Liver (tissue), 9 donors: ENCODE results near the gene TMEM270. TPM values are rescaled to one million over a fixed set of nuclear protein-coding genes. Genes with fewer than 3 reads are reported as not detected.

Source experiments
- DNase-seq: peaks from one replicate; pipeline ENCODE4 v3.0.0-alpha.2; 2017; ENCODE audit warnings: low spot score
- H3K27ac ChIP-seq, 2 donors: one replicate each; pipeline ENCODE4 v1.7.0; 2013; ENCODE audit warnings: inconsistent platforms in 2 of 2, low read length in 2 of 2, control low read depth in 1 of 2, low read depth in 1 of 2, mild to moderate bottlenecking in 1 of 2
- H3K27me3 ChIP-seq, 4 donors: one replicate each; pipeline versions ENCODE4 v1.6.1 to v1.7.0; 2013; ENCODE audit warnings: low read length in 3 of 4, inconsistent platforms in 1 of 4, mild to moderate bottlenecking in 1 of 4, moderate library complexity in 1 of 4; ENCODE audit not compliant: control insufficient read depth in 4 of 4, insufficient read depth in 4 of 4
- H3K36me3 ChIP-seq, 4 donors: one replicate each; pipeline versions ENCODE4 v1.6.1 to v1.7.0; 2013; ENCODE audit warnings: low read length in 3 of 4, mild to moderate bottlenecking in 3 of 4, low read depth in 1 of 4, moderate library complexity in 1 of 4; ENCODE audit not compliant: control insufficient read depth in 4 of 4, insufficient read depth in 3 of 4
- H3K4me1 ChIP-seq, 4 donors: one replicate each; pipeline versions ENCODE4 v1.6.1 to v1.7.0; 2013; ENCODE audit warnings: low read length in 3 of 4, mild to moderate bottlenecking in 3 of 4, moderate library complexity in 1 of 4; ENCODE audit not compliant: control insufficient read depth in 4 of 4, insufficient read depth in 4 of 4
- H3K4me3 ChIP-seq, 3 donors: one replicate each; pipeline versions ENCODE4 v1.6.1 to v1.7.0; 2013; ENCODE audit warnings: low read length in 3 of 3, control low read depth in 1 of 3, low read depth in 1 of 3, mild to moderate bottlenecking in 1 of 3
- H3K9ac ChIP-seq, 2 donors: one replicate each; pipeline ENCODE4 v1.7.0; 2013; ENCODE audit warnings: low read length in 2 of 2, mild to moderate bottlenecking in 2 of 2, moderate library complexity in 2 of 2, control low read depth in 1 of 2, low read depth in 1 of 2
- H3K9me3 ChIP-seq, 4 donors: one replicate each; pipeline versions ENCODE4 v1.6.1 to v1.7.0; 2013; ENCODE audit warnings: low read length in 3 of 4; ENCODE audit not compliant: control insufficient read depth in 4 of 4
- EGR1 ChIP-seq, 2 donors: IDR thresholded peaks; 2 replicates each; pipeline ENCODE4 v1.6.1; 2016 to 2018; ENCODE audit warnings: antibody characterized with exemption in 2 of 2, low read depth in 2 of 2
- FOXA1 ChIP-seq: IDR thresholded peaks from 2 replicates; pipeline ENCODE4 v1.6.1; 2016; ENCODE audit warnings: antibody characterized with exemption
- FOXA2 ChIP-seq: IDR thresholded peaks from 2 replicates; pipeline ENCODE4 v1.6.1; 2016; ENCODE audit warnings: antibody characterized with exemption
- GABPA ChIP-seq, 2 donors: IDR thresholded peaks in 1 of 2; conservative IDR thresholded peaks in 1 of 2; 2 replicates each; pipeline ENCODE4 v1.6.1; 2016; ENCODE audit warnings: antibody characterized with exemption in 2 of 2, mild to moderate bottlenecking in 1 of 2, moderate library complexity in 1 of 2
- HNF4A ChIP-seq, 2 donors: conservative IDR thresholded peaks; 2 replicates each; pipeline ENCODE4 v1.6.1; 2016; ENCODE audit warnings: antibody characterized with exemption in 2 of 2, mild to moderate bottlenecking in 2 of 2
- HNF4G ChIP-seq: IDR thresholded peaks from 2 replicates; pipeline ENCODE4 v1.6.1; 2016; ENCODE audit warnings: antibody characterized with exemption
- NR2F2 ChIP-seq: IDR thresholded peaks from 2 replicates; pipeline ENCODE4 v1.6.1; 2016; ENCODE audit warnings: antibody characterized with exemption
- RAD21 ChIP-seq, 2 donors: IDR thresholded peaks; 2 replicates each; pipeline ENCODE4 v1.6.1; 2016; ENCODE audit warnings: antibody characterized with exemption in 2 of 2, mild to moderate bottlenecking in 2 of 2
- SP1 ChIP-seq: IDR thresholded peaks from 2 replicates; pipeline ENCODE4 v1.6.1; 2018; ENCODE audit warnings: antibody characterized with exemption, mild to moderate bottlenecking
- TAF1 ChIP-seq: conservative IDR thresholded peaks from 2 replicates; pipeline ENCODE4 v1.6.1; 2016; ENCODE audit warnings: antibody characterized with exemption, mild to moderate bottlenecking
- YY1 ChIP-seq: IDR thresholded peaks from 2 replicates; pipeline ENCODE4 v1.6.1; 2016; ENCODE audit warnings: antibody characterized with exemption, mild to moderate bottlenecking
- WGBS: extraction: QIAGEN DNeasy Blood & Tissue Kit; methylation state at CpG from one replicate; pipeline ENCODE4 v1.1.7; 2013; 5-methylcytosine and 5-hydroxymethylcytosine counted together
- polyA plus RNA-seq, 2 donors: library from polyadenylated mRNA; stranded (reverse) in 1 of 2; unstranded in 1 of 2; fragments of 200-250 nt in 1 of 2; fragments of >200 nt in 1 of 2; fragmentation: Nextera tagmentation in 1 of 2; extraction: Ambion mirVana in 1 of 2; gene quantifications; one replicate each; pipeline versions ENCODE4 v1.2.1 to v1.2.3, GENCODE V29; 2013 to 2015
- total RNA-seq, 2 donors: library from RNA; depleted of rRNA; stranded (reverse); fragments of >200 nt; gene quantifications; one replicate each; pipeline ENCODE4 v1.2.3, GENCODE V29; 2014
- TF ChIP-seq, protein P1 (sequence below): IDR thresholded peaks from 2 replicates; pipeline ENCODE4 v1.6.1; 2016; ENCODE audit warnings: antibody characterized with exemption
- TF ChIP-seq, protein P2 (sequence below): IDR thresholded peaks from 2 replicates; pipeline ENCODE4 v1.6.1; 2016; ENCODE audit warnings: antibody characterized with exemption
- TF ChIP-seq, protein P3 (sequence below): fragments of 150-350 bp; IDR thresholded peaks from 2 replicates; pipeline ENCODE4 v1.5.1; 2017; ENCODE audit warnings: improper control_type of control experiment, low read depth, low read length; ENCODE audit not compliant: missing input control
- TF ChIP-seq, protein P4 (sequence below): IDR thresholded peaks from 2 replicates; pipeline ENCODE4 v1.6.1; 2016; ENCODE audit warnings: antibody characterized with exemption, mild to moderate bottlenecking
- TF ChIP-seq, protein P5 (sequence below): IDR thresholded peaks from 2 replicates; pipeline ENCODE4 v1.6.1; 2016; ENCODE audit warnings: antibody characterized with exemption
- donor health status: healthy.
- donor health status: healthy.
- donor health status: healthy.
- donor health status: healthy.
- donor health status: healthy.

The TMEM270 gene
- total and polyA plus RNA-seq, 4 donors, result 0.09 TPM; not detected in 3

DNA sequence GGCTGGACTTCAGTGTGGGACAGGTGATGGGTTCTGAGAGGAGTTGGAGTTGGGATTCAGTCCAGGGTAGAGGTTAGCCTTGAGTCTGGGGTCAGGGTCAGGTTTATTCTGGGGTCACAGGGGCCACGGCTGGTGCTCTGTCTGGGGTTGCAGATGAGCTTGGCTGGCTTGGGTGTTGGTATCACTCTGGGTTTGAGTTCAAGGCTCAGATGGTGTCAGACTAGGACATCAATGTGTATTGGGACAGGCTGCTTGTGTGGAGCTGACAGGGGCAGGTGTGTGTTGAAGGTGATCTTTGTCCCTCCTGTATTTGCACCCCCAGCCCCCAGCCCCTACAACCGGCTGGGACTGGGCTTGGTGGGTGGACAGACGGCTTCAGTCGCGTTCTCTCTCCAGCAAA, 26.8 kb downstream of the TMEM270 start:
- no peak overlapping the region for H3K27ac ChIP-seq

DNA sequence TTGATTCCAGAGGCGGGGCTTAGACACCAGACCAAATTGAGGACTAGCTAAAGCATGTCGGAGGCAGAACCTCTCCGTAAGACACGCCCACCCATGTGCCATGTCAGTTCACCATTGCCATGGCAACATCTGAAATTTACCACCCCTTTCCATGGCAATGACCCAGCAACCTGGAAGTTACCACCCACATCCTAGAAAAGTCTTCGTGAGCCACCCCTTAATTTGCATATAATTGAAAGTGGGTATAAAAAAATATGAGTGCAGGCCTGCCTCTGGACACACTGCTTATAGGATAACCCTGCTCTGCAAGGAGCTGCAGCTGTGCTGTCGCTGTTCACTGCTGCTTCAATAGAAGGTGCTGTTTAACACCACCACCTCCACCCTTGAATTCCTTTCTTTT, 28.0 kb downstream of the TMEM270 start:
- TF ChIP-seq, protein P1, sequence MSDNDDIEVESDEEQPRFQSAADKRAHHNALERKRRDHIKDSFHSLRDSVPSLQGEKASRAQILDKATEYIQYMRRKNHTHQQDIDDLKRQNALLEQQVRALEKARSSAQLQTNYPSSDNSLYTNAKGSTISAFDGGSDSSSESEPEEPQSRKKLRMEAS, result no peak
- no peak for TF ChIP-seq FOXA1
- TF ChIP-seq, protein P2, sequence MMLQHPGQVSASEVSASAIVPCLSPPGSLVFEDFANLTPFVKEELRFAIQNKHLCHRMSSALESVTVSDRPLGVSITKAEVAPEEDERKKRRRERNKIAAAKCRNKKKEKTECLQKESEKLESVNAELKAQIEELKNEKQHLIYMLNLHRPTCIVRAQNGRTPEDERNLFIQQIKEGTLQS, result no peak
- no peak for TF ChIP-seq YY1
- TF ChIP-seq HNF4G, result no peak
- no peak for TF ChIP-seq NR2F2
- Histone ChIP-seq H3K9ac (no peak overlapping the region), H3K27me3 (no peaks in the 10 kb centered on the region), H3K9me3 (no peaks in the 10 kb centered on the region), H3K27ac (no peak overlapping the region), H3K4me1 (peaks cover 0 to 6% (median 0%) of the 10 kb centered on the region in 4 donors), H3K36me3 (no peaks in the 10 kb centered on the region), H3K4me3 (no peak overlapping the region)
- 91% methylated on average over 6 of the region's 6 CpGs for WGBS
- no peak for DNase-seq

More for the DNA sequence above, 26.8 kb downstream of the TMEM270 start:
- no peak overlapping the region for H3K9ac ChIP-seq
- H3K4me3 ChIP-seq, result no peak overlapping the region
- H3K27me3 ChIP-seq, result no peaks in the 10 kb centered on the region
- DNase-seq, result no peak
- no peaks in the 10 kb centered on the region for H3K9me3 ChIP-seq
- WGBS, result 81% methylated on average over 5 of the region's 5 CpGs
- peaks cover 0 to 4% (median 0%) of the 10 kb centered on the region in 4 donors for H3K4me1 ChIP-seq
- TF ChIP-seq, protein P2, result no peak
- TF ChIP-seq EGR1 (IDR thresholded peaks at IDR 0.05; ENCODE audit: low read depth in 2 of 2) (no peak), HNF4G (no peak), FOXA1 (no peak), FOXA2 (no peak)
- TF ChIP-seq, protein P3, sequence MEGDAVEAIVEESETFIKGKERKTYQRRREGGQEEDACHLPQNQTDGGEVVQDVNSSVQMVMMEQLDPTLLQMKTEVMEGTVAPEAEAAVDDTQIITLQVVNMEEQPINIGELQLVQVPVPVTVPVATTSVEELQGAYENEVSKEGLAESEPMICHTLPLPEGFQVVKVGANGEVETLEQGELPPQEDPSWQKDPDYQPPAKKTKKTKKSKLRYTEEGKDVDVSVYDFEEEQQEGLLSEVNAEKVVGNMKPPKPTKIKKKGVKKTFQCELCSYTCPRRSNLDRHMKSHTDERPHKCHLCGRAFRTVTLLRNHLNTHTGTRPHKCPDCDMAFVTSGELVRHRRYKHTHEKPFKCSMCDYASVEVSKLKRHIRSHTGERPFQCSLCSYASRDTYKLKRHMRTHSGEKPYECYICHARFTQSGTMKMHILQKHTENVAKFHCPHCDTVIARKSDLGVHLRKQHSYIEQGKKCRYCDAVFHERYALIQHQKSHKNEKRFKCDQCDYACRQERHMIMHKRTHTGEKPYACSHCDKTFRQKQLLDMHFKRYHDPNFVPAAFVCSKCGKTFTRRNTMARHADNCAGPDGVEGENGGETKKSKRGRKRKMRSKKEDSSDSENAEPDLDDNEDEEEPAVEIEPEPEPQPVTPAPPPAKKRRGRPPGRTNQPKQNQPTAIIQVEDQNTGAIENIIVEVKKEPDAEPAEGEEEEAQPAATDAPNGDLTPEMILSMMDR, result no peak
- no peaks in the 10 kb centered on the region for H3K36me3 ChIP-seq

DNA sequence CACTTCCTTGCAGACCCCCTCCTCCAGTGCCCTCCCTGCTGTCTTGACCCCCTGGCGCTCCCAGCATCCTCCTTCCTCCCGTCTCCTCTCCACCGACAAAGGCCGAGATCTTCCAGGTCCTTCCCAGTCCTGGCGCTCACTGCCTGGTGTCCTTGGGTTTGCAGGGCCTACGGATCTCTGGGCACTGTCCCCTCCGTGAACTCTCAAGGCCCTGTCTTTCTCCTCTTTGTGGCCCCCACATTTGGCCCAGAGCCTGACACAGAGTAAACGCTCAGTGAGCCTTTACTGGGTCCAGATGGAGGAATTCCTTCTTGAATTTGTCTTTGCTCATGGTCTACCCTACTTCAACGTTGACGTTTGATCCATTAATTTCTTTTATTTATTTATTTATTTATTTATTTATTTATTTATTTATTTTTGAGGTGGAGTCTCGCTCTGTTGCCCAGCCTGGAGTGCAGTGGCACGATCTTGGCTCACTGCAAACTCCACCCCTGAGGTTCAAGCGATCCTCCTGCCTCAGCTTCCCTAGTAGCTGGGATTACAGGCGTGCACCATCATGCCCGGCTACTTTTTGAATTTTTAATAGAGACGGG, 29.7 kb downstream of the TMEM270 start:
- 94% methylated on average over 16 of the region's 16 CpGs for WGBS
- H3K9ac ChIP-seq, result no peak overlapping the region
- H3K4me1 ChIP-seq, result peaks cover 0 to 6% (median 0%) of the 10 kb centered on the region in 4 donors
- no peak overlapping the region for H3K4me3 ChIP-seq
- no peaks in the 10 kb centered on the region for H3K36me3 ChIP-seq
- DNase-seq, result no peak
- H3K27me3 ChIP-seq, result no peaks in the 10 kb centered on the region
- no peaks in the 10 kb centered on the region for H3K9me3 ChIP-seq
- H3K27ac ChIP-seq, result no peak overlapping the region
- TF ChIP-seq, protein P4, sequence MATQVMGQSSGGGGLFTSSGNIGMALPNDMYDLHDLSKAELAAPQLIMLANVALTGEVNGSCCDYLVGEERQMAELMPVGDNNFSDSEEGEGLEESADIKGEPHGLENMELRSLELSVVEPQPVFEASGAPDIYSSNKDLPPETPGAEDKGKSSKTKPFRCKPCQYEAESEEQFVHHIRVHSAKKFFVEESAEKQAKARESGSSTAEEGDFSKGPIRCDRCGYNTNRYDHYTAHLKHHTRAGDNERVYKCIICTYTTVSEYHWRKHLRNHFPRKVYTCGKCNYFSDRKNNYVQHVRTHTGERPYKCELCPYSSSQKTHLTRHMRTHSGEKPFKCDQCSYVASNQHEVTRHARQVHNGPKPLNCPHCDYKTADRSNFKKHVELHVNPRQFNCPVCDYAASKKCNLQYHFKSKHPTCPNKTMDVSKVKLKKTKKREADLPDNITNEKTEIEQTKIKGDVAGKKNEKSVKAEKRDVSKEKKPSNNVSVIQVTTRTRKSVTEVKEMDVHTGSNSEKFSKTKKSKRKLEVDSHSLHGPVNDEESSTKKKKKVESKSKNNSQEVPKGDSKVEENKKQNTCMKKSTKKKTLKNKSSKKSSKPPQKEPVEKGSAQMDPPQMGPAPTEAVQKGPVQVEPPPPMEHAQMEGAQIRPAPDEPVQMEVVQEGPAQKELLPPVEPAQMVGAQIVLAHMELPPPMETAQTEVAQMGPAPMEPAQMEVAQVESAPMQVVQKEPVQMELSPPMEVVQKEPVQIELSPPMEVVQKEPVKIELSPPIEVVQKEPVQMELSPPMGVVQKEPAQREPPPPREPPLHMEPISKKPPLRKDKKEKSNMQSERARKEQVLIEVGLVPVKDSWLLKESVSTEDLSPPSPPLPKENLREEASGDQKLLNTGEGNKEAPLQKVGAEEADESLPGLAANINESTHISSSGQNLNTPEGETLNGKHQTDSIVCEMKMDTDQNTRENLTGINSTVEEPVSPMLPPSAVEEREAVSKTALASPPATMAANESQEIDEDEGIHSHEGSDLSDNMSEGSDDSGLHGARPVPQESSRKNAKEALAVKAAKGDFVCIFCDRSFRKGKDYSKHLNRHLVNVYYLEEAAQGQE, result no peak
- TF ChIP-seq FOXA1, result no peak
- TF ChIP-seq GABPA (IDR thresholded peaks at IDR 0.05 in 1 of 2, conservative IDR thresholded peaks at IDR 0.05 in 1 of 2), result no peak
- TF ChIP-seq, protein P1, result no peak
- TF ChIP-seq RAD21 (IDR thresholded peaks at IDR 0.05), result no peak
- TF ChIP-seq HNF4A (conservative IDR thresholded peaks at IDR 0.05), result no peak
- TF ChIP-seq HNF4G, result no peak
- no peak for TF ChIP-seq TAF1
- TF ChIP-seq SP1, result no peak
- TF ChIP-seq, protein P3, result no peak
- no peak for TF ChIP-seq FOXA2
- TF ChIP-seq, protein P5, sequence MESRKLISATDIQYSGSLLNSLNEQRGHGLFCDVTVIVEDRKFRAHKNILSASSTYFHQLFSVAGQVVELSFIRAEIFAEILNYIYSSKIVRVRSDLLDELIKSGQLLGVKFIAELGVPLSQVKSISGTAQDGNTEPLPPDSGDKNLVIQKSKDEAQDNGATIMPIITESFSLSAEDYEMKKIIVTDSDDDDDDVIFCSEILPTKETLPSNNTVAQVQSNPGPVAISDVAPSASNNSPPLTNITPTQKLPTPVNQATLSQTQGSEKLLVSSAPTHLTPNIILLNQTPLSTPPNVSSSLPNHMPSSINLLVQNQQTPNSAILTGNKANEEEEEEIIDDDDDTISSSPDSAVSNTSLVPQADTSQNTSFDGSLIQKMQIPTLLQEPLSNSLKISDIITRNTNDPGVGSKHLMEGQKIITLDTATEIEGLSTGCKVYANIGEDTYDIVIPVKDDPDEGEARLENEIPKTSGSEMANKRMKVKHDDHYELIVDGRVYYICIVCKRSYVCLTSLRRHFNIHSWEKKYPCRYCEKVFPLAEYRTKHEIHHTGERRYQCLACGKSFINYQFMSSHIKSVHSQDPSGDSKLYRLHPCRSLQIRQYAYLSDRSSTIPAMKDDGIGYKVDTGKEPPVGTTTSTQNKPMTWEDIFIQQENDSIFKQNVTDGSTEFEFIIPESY, result no peak
